Measurements from ENCODE around the gene SEMA4G. TPM values are rescaled to one million over a fixed set of nuclear protein-coding genes. Genes with fewer than 3 reads are reported as not detected.
"Not testable (repeated sequence)": the region's sequence is repeated elsewhere in the genome, so short reads cannot be mapped to it uniquely, and the experiment has no call there.

Gene SEMA4G
- total and polyA plus RNA-seq, 7 experiments from 2014 or later, result 0.24 to 1.7 (median 0.88) TPM

DNA sequence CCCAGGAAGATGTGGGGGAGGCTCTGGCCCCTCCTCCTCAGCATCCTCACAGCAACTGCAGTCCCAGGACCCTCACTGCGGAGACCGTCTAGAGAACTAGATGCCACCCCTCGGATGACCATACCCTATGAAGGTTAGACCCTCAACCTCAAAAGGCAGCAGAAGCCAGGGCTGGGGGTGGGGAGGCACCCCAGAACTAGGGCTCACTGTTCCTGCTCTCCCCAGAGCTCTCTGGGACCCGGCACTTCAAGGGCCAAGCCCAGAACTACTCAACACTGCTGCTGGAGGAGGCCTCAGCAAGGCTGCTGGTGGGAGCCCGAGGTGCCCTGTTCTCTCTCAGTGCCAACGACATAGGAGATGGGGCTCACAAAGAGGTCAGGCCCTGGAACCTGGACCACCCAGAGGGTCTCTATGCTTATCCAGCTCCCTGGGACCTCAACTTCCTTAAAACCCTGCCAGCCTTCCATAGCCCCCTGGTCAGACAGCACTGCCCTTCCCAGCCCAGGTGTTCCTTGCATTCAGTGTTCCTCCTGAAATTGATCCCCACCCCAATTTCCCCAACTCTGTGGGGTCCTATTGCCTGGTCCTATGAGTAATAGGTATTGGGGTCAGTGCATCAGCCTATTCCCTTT is 3.7 kb downstream of the SEMA4G start:
- H3K36me3 Mint-ChIP-seq, result no peaks in the 10 kb centered on the region
- Histone ChIP-seq H3K36me3 (ENCODE audit: control insufficient read depth in 2 of 3, insufficient read depth in 3 of 3, low read length in 3 of 3) (no peaks in the 10 kb centered on the region), H3K4me1 (ENCODE audit: control insufficient read depth in 2 of 2, insufficient read depth in 2 of 2, low read length in 2 of 2) (peaks cover 4 to 12% of the 10 kb centered on the region in 2 donors), H3K4me3 (ENCODE audit: low read length) (no peak overlapping the region), H3K27me3 (ENCODE audit: control insufficient read depth in 2 of 2, insufficient read depth in 2 of 2, low read length in 2 of 2) (no peaks in the 10 kb centered on the region), H3K9me3 (ENCODE audit: control insufficient read depth in 2 of 3, low read length in 3 of 3) (no peaks in the 10 kb centered on the region), H3K27ac (ENCODE audit: low read depth, low read length) (no peak overlapping the region)
- intact Hi-C loops (cut with micrococcal nuclease), result no loop called here
- ATAC-seq (no peak), DNase-seq (no peak)
- peak overlapping the region in 1 of 9 donors; percentile 39 for H3K27ac Mint-ChIP-seq
- ChIA-PET POLR2A (interaction anchor here (0.7 kb wide), 1 partner anchor 709 kb away, joined by 3 read pairs; no protein-coding TSS in a partner anchor), CTCF (no interaction called here)
- no peaks in the 10 kb centered on the region for H3K9me3 Mint-ChIP-seq
- H3K27me3 Mint-ChIP-seq, result peaks cover 0 to 5% (median 0%) of the 10 kb centered on the region in 5 donors
- H3K4me3 Mint-ChIP-seq, result no peak overlapping the region
- H3K4me1 Mint-ChIP-seq, result peaks cover 2 to 18% (median 15%) of the 10 kb centered on the region in 7 donors

DNA sequence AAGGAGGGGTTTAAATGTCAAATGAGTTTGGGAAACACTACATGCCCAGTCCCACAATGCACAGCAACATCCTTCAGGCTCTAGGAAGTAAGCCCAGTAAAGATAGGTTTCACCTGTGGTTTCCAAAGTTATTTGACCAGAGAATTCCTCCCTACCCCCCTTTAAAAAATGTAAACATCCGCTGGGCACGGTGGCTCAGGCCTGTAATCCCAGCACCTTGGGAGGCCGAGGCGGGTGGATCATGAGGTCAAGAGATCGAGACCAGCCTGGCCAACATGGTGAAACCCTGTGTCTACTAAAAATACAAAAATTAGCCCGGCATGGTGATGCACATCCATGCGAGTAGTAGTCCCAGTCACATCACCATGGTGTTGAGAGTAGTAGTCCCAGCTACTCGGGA is 6.1 kb downstream of the SEMA4G start:
- H3K4me3 Mint-ChIP-seq; H3K27ac ChIP-seq (ENCODE audit: low read depth, low read length); ATAC-seq; H3K9me3 Mint-ChIP-seq; H3K27ac Mint-ChIP-seq; intact Hi-C loops (cut with micrococcal nuclease); H3K4me1 Mint-ChIP-seq; H3K27me3 ChIP-seq (ENCODE audit: control insufficient read depth in 2 of 2, insufficient read depth in 2 of 2, low read length in 2 of 2); H3K36me3 Mint-ChIP-seq; DNase-seq; H3K27me3 Mint-ChIP-seq; H3K4me1 ChIP-seq (ENCODE audit: control insufficient read depth in 2 of 2, insufficient read depth in 2 of 2, low read length in 2 of 2); POLR2A ChIA-PET; H3K4me3 ChIP-seq (ENCODE audit: low read length); H3K9me3 ChIP-seq (ENCODE audit: control insufficient read depth in 2 of 3, low read length in 3 of 3): not testable (repeated sequence)
- CTCF ChIA-PET, result interaction anchor here (0.7 to 1.0 kb wide), 2 partner anchors 23 to 30 kb away, joined by 3 read pairs; no protein-coding TSS in a partner anchor
- H3K36me3 ChIP-seq (ENCODE audit: control insufficient read depth in 2 of 3, insufficient read depth in 3 of 3, low read length in 3 of 3), result peaks cover 0 to 18% (median 0%) of the 10 kb centered on the region in 3 experiments

DNA sequence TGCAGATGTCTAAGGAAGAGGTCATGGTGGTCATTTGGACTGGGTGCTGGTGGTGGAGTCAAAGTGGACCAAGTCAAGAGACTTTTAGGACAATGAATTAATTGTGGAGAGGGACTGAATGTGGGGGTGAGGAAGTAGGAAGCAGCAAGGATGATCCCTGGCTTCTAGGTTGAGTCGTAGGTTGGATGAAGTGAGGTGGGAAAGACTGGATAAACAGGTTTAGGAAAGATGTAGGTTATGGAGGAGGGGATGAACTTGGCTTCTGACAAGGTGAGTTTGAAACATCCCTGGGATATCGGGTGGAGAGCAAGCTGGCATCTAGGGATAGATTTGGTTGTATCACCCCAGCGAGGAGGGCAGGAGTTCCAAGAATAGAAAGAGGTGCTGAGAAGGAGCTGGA is 7.6 kb downstream of the SEMA4G start:
- peaks cover 0 to 31% (median 0%) of the 10 kb centered on the region in 3 experiments for H3K36me3 ChIP-seq (ENCODE audit: control insufficient read depth in 2 of 3, insufficient read depth in 3 of 3, low read length in 3 of 3)
- H3K4me1 ChIP-seq (ENCODE audit: control insufficient read depth in 2 of 2, insufficient read depth in 2 of 2, low read length in 2 of 2), result no peaks in the 10 kb centered on the region
- intact Hi-C loops (cut with micrococcal nuclease), result no loop called here
- ATAC-seq (no peak), DNase-seq (no peak)
- no peaks in the 10 kb centered on the region for H3K27me3 ChIP-seq (ENCODE audit: control insufficient read depth in 2 of 2, insufficient read depth in 2 of 2, low read length in 2 of 2)
- no peak overlapping the region for H3K4me3 ChIP-seq (ENCODE audit: low read length)
- H3K27ac ChIP-seq (ENCODE audit: low read depth, low read length), result no peak overlapping the region
- Mint-ChIP-seq H3K4me1 (peaks cover 0 to 8% (median 0%) of the 10 kb centered on the region in 7 donors), H3K9me3 (no peaks in the 10 kb centered on the region), H3K36me3 (peaks cover 0 to 18% (median 0%) of the 10 kb centered on the region in 5 donors), H3K4me3 (no peak overlapping the region), H3K27ac (peak overlapping the region in 4 of 9 donors; percentile 2 to 66 (median 38)), H3K27me3 (no peaks in the 10 kb centered on the region)
- CTCF ChIA-PET, result interaction anchor here (0.6 kb wide), 2 partner anchors 63 to 467 kb away, joined by 3 to 7 read pairs; no protein-coding TSS in a partner anchor
- POLR2A ChIA-PET, result interaction anchor here (1.2 kb wide), 1 partner anchor 12 kb away, joined by 3 read pairs; no protein-coding TSS in a partner anchor
- no peaks in the 10 kb centered on the region for H3K9me3 ChIP-seq (ENCODE audit: control insufficient read depth in 2 of 3, low read length in 3 of 3)

DNA sequence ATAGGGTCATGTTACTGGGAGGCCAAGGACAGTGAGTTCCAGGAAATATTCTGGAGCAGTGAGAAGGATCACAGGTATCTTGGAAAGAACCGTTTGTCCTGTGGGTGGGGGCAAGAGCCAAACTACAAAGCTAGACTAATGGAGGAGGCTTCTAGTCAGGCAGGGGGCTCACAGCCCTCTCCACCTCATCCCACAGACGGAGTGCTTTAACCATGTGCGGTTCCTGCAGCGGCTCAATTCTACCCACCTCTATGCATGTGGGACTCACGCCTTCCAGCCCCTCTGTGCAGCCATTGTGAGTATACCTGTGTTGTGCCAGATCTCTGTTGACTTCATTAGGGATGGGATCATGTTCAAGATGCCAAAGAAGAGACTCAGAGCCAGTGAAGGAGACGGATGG is 8.1 kb downstream of the SEMA4G start:
- H3K27ac Mint-ChIP-seq, result peak overlapping the region in 1 of 9 donors; percentile 66
- no peak for ATAC-seq

DNA sequence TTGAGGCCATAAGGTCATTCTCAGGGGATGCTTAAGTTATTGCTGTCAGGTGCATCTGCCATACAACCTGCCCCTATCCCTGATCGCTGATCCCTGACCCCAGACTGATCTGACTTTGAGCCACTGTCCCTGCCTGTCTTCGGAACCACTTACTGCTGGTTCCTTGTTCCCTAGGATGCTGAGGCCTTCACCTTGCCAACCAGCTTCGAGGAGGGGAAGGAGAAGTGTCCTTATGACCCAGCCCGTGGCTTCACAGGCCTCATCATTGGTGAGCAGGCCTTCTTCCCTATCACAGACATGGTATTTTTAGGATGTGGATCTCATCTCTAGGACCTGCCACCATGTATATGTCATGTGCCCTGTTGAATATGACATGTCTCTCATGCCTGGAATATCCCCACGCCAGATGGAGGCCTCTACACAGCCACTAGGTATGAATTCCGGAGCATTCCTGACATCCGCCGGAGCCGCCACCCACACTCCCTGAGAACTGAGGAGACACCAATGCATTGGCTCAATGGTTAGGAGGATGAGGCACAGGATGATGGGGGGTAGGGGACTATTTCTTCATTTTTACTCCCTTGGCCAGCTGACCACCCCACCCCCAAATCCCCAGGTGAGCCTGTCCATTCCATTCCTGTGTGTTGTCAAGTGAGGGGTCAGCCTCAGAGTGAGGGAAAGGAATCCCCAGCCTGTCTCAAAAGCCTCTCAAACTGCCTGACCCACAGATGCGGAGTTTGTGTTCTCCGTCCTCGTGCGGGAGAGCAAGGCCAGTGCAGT is 9.0 kb downstream of the SEMA4G start:
- H3K4me3 ChIP-seq (ENCODE audit: low read length), result no peak overlapping the region
- no peak for DNase-seq
- peaks cover 0 to 39% (median 0%) of the 10 kb centered on the region in 3 experiments for H3K36me3 ChIP-seq (ENCODE audit: control insufficient read depth in 2 of 3, insufficient read depth in 3 of 3, low read length in 3 of 3)
- no peaks in the 10 kb centered on the region for H3K9me3 Mint-ChIP-seq
- no peak overlapping the region for H3K4me3 Mint-ChIP-seq
- peak overlapping the region in 2 of 9 donors; percentile 38 to 58 for H3K27ac Mint-ChIP-seq
- no peaks in the 10 kb centered on the region for H3K9me3 ChIP-seq (ENCODE audit: control insufficient read depth in 2 of 3, low read length in 3 of 3)
- H3K27me3 ChIP-seq (ENCODE audit: control insufficient read depth in 2 of 2, insufficient read depth in 2 of 2, low read length in 2 of 2), result no peaks in the 10 kb centered on the region
- peaks cover 0 to 23% (median 5%) of the 10 kb centered on the region in 5 donors for H3K36me3 Mint-ChIP-seq
- no peak overlapping the region for H3K27ac ChIP-seq (ENCODE audit: low read depth, low read length)
- ATAC-seq, result no peak
- no peaks in the 10 kb centered on the region for H3K4me1 ChIP-seq (ENCODE audit: control insufficient read depth in 2 of 2, insufficient read depth in 2 of 2, low read length in 2 of 2)
- ChIA-PET CTCF (interaction anchor here (1.1 kb wide), 1 partner anchor 38 kb away, joined by 3 read pairs; no protein-coding TSS in a partner anchor), POLR2A (no interaction called here)
- intact Hi-C loops (cut with micrococcal nuclease), result no loop called here
- H3K4me1 Mint-ChIP-seq, result peaks cover 0 to 16% (median 0%) of the 10 kb centered on the region in 7 donors
- no peaks in the 10 kb centered on the region for H3K27me3 Mint-ChIP-seq

More for the DNA sequence above, 8.1 kb downstream of the SEMA4G start:
- Histone ChIP-seq H3K4me1 (ENCODE audit: control insufficient read depth in 2 of 2, insufficient read depth in 2 of 2, low read length in 2 of 2) (no peaks in the 10 kb centered on the region), H3K27ac (ENCODE audit: low read depth, low read length) (no peak overlapping the region), H3K27me3 (ENCODE audit: control insufficient read depth in 2 of 2, insufficient read depth in 2 of 2, low read length in 2 of 2) (no peaks in the 10 kb centered on the region), H3K36me3 (ENCODE audit: control insufficient read depth in 2 of 3, insufficient read depth in 3 of 3, low read length in 3 of 3) (peaks cover 0 to 31% (median 0%) of the 10 kb centered on the region in 3 experiments), H3K4me3 (ENCODE audit: low read length) (no peak overlapping the region), H3K9me3 (ENCODE audit: control insufficient read depth in 2 of 3, low read length in 3 of 3) (no peaks in the 10 kb centered on the region)
- intact Hi-C loops (cut with micrococcal nuclease), result no loop called here
- ChIA-PET POLR2A (interaction anchor here (1.2 kb wide), 1 partner anchor 13 kb away, joined by 3 read pairs; no protein-coding TSS in a partner anchor), CTCF (interaction anchor here (0.6 to 1.1 kb wide), 2 partner anchors 39 to 468 kb away, joined by 3 read pairs; no protein-coding TSS in a partner anchor)
- peaks cover 0 to 23% (median under 1%) of the 10 kb centered on the region in 5 donors for H3K36me3 Mint-ChIP-seq
- H3K4me3 Mint-ChIP-seq, result no peak overlapping the region
- no peak for DNase-seq
- H3K4me1 Mint-ChIP-seq, result peaks cover 0 to 12% (median 0%) of the 10 kb centered on the region in 7 donors
- H3K9me3 Mint-ChIP-seq, result no peaks in the 10 kb centered on the region
- no peaks in the 10 kb centered on the region for H3K27me3 Mint-ChIP-seq

DNA sequence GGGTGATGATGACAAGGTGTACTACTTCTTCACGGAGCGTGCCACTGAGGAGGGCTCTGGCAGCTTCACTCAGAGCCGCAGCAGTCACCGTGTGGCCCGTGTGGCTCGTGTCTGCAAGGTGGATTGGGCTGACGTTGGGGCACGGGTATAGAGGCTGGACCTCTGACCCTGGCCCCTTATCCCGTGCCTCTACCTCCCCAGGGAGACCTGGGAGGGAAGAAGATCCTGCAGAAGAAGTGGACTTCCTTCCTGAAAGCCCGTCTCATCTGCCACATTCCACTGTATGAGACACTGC is 9.5 kb downstream of the SEMA4G start:
- Mint-ChIP-seq H3K4me1 (peaks cover 0 to 16% (median 0%) of the 10 kb centered on the region in 7 donors), H3K27ac (no peak overlapping the region), H3K27me3 (no peaks in the 10 kb centered on the region), H3K9me3 (no peaks in the 10 kb centered on the region), H3K4me3 (no peak overlapping the region), H3K36me3 (peaks cover 0 to 26% (median 5%) of the 10 kb centered on the region in 5 donors)
- no peak for ATAC-seq
- H3K27ac ChIP-seq (ENCODE audit: low read depth, low read length), result no peak overlapping the region
- no peaks in the 10 kb centered on the region for H3K4me1 ChIP-seq (ENCODE audit: control insufficient read depth in 2 of 2, insufficient read depth in 2 of 2, low read length in 2 of 2)
- no peak overlapping the region for H3K4me3 ChIP-seq (ENCODE audit: low read length)
- intact Hi-C loops (cut with micrococcal nuclease), result no loop called here
- H3K27me3 ChIP-seq (ENCODE audit: control insufficient read depth in 2 of 2, insufficient read depth in 2 of 2, low read length in 2 of 2), result no peaks in the 10 kb centered on the region
- ChIA-PET CTCF (no interaction called here), POLR2A (no interaction called here)
- no peak for DNase-seq
- peaks cover 0 to 42% (median 0%) of the 10 kb centered on the region in 3 experiments for H3K36me3 ChIP-seq (ENCODE audit: control insufficient read depth in 2 of 3, insufficient read depth in 3 of 3, low read length in 3 of 3)
- H3K9me3 ChIP-seq (ENCODE audit: control insufficient read depth in 2 of 3, low read length in 3 of 3), result no peaks in the 10 kb centered on the region

All from naive thymus-derived CD4-positive, alpha-beta T cell (primary cell).